ENCODE results near the gene ZC3HAV1.

DNA sequence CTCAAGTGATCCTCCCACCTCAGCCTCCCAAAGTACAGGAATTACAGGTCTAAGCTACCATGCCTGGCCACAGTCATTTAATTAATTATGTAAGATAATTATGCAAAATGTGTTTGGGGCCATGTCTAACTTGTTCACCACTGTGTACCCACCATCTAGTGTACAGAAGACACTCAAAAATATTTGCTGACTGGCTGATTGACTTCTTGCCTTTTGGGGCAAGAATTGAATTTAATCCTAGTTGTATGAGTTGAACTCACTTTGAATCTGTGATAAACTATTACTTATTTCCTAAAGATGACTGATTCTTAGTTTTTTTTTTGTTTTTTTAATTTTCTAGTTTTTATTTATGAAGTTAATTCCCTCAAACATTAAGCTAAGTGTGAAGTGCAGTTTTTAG is 57.9 kb downstream of the ZC3HAV1 start:
- TF ChIP-seq, protein P1, sequence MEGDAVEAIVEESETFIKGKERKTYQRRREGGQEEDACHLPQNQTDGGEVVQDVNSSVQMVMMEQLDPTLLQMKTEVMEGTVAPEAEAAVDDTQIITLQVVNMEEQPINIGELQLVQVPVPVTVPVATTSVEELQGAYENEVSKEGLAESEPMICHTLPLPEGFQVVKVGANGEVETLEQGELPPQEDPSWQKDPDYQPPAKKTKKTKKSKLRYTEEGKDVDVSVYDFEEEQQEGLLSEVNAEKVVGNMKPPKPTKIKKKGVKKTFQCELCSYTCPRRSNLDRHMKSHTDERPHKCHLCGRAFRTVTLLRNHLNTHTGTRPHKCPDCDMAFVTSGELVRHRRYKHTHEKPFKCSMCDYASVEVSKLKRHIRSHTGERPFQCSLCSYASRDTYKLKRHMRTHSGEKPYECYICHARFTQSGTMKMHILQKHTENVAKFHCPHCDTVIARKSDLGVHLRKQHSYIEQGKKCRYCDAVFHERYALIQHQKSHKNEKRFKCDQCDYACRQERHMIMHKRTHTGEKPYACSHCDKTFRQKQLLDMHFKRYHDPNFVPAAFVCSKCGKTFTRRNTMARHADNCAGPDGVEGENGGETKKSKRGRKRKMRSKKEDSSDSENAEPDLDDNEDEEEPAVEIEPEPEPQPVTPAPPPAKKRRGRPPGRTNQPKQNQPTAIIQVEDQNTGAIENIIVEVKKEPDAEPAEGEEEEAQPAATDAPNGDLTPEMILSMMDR (IDR thresholded peaks at IDR 0.05; ENCODE audit: low read depth, low read length) = no peak
- no peak for TF ChIP-seq EZH2phosphoT487 (IDR thresholded peaks at IDR 0.05; ENCODE audit: low read depth)

Data from OCI-LY3 (cell line).